Glutamatergic neuron (in vitro differentiated cells): ENCODE measurements around the gene KIF4A. TPM values are rescaled to one million over a fixed set of nuclear protein-coding genes. Genes with fewer than 3 reads are reported as not detected.
"Not testable (repeated sequence)": the region's sequence is repeated elsewhere in the genome, so short reads cannot be mapped to it uniquely, and the experiment has no call there.

Source experiments
- DNase-seq: peaks from one replicate; pipeline ENCODE4 v3.0.0; 2022
- H3K27ac Mint-ChIP-seq: one replicate; pipeline ENCODE4 v1.8.0; 2020; ENCODE audit warnings: mild to moderate bottlenecking, mixed read lengths, inconsistent platforms; ENCODE audit not compliant: unreplicated experiment
- H3K27me3 Mint-ChIP-seq: one replicate; pipeline ENCODE4 v1.8.0; 2020; ENCODE audit warnings: mild to moderate bottlenecking, moderate library complexity, mixed read lengths, inconsistent platforms; ENCODE audit not compliant: unreplicated experiment
- H3K36me3 Mint-ChIP-seq: one replicate; pipeline ENCODE4 v1.8.0; 2020; ENCODE audit warnings: mild to moderate bottlenecking, mixed read lengths, inconsistent platforms; ENCODE audit not compliant: unreplicated experiment
- H3K4me1 Mint-ChIP-seq: one replicate; pipeline ENCODE4 v1.8.0; 2020; ENCODE audit warnings: mild to moderate bottlenecking, low read depth, mixed read lengths, inconsistent platforms; ENCODE audit not compliant: unreplicated experiment
- H3K4me3 Mint-ChIP-seq: one replicate; pipeline ENCODE4 v1.8.0; 2020; ENCODE audit warnings: mild to moderate bottlenecking, mixed read lengths, inconsistent platforms; ENCODE audit not compliant: unreplicated experiment
- H3K9me3 Mint-ChIP-seq: one replicate; pipeline ENCODE4 v1.8.0; 2020; ENCODE audit warnings: mild to moderate bottlenecking, moderate library complexity, mixed read lengths, inconsistent platforms; ENCODE audit not compliant: unreplicated experiment
- CTCF ChIP-seq: fragments of 200-600 bp; sonication (generic); IDR thresholded peaks from one replicate; pipeline ENCODE4 v1.5.0; 2021; ENCODE audit not compliant: partially characterized antibody, unreplicated experiment
- total RNA-seq: library from RNA; stranded (reverse); fragmentation: NEBNext Ultra II Directional; extraction: Animal tissue kit (Norgen Biotek cat#: 25700); gene quantifications from one replicate; pipeline ENCODE4 v1.2.1, GENCODE V29; 2021; ENCODE audit not compliant: unreplicated experiment

Gene KIF4A
- total RNA-seq, 1 donor from 2014 or later: 4.6 TPM

GRCh38 chrX:70353514-70353913 lies 63.6 kb downstream of the KIF4A start:
- Mint-ChIP-seq H3K27me3 (no peaks in the 10 kb centered on the region), H3K27ac (no peak overlapping the region), H3K4me3 (no peak overlapping the region), H3K9me3 (no peaks in the 10 kb centered on the region), H3K4me1 (no peaks in the 10 kb centered on the region), H3K36me3 (no peaks in the 10 kb centered on the region)
- no peak for TF ChIP-seq CTCF
- DNase-seq: no peak

- Mint-ChIP-seq H3K27ac (no peak overlapping the region), H3K4me1 (no peaks in the 10 kb centered on the region), H3K36me3 (no peaks in the 10 kb centered on the region), H3K9me3 (no peaks in the 10 kb centered on the region), H3K27me3 (no peaks in the 10 kb centered on the region), H3K4me3 (no peak overlapping the region)
- no peak for DNase-seq
- TF ChIP-seq CTCF: no peak
Measured at GRCh38 chrX:70354716-70355115, 64.8 kb downstream of the KIF4A start.

- Mint-ChIP-seq H3K4me1 (no peaks in the 10 kb centered on the region), H3K9me3 (no peaks in the 10 kb centered on the region), H3K27ac (no peak overlapping the region), H3K4me3 (no peak overlapping the region), H3K36me3 (no peaks in the 10 kb centered on the region), H3K27me3 (no peaks in the 10 kb centered on the region)
- no peak for DNase-seq
- no peak for TF ChIP-seq CTCF
Measured at GRCh38 chrX:70359458-70359857, 69.6 kb downstream of the KIF4A start.

GRCh38 chrX:70360366-70360765 lies 70.5 kb downstream of the KIF4A start:
- no peaks in the 10 kb centered on the region for H3K4me1 Mint-ChIP-seq
- DNase-seq: no peak
- H3K27ac Mint-ChIP-seq: no peak overlapping the region
- H3K27me3 Mint-ChIP-seq: no peaks in the 10 kb centered on the region
- no peaks in the 10 kb centered on the region for H3K36me3 Mint-ChIP-seq
- no peak for TF ChIP-seq CTCF
- H3K9me3 Mint-ChIP-seq: no peaks in the 10 kb centered on the region
- H3K4me3 Mint-ChIP-seq: no peak overlapping the region

GRCh38 chrX:70368731-70369130 lies 78.8 kb downstream of the KIF4A start:
- H3K27me3 Mint-ChIP-seq, H3K4me3 Mint-ChIP-seq, H3K9me3 Mint-ChIP-seq, H3K4me1 Mint-ChIP-seq, H3K27ac Mint-ChIP-seq, DNase-seq, H3K36me3 Mint-ChIP-seq: not testable (repeated sequence)

- H3K9me3 Mint-ChIP-seq: no peaks in the 10 kb centered on the region
Measured at GRCh38 chrX:70386235-70386634, 96.3 kb downstream of the KIF4A start.

More at GRCh38 chrX:70386235-70386634, 96.3 kb downstream of the KIF4A start:
- Mint-ChIP-seq H3K4me1 (no peaks in the 10 kb centered on the region), H3K27ac (no peak overlapping the region), H3K4me3 (no peak overlapping the region), H3K36me3 (no peaks in the 10 kb centered on the region), H3K27me3 (no peaks in the 10 kb centered on the region)
- TF ChIP-seq CTCF: no peak
- DNase-seq: no peak
